HG02588 (cell line): Measurements from ENCODE around the gene SYT13.
"Not testable (repeated sequence)": the region's sequence is repeated elsewhere in the genome, so short reads cannot be mapped to it uniquely, and the experiment has no call there.

Source experiments
- ATAC-seq: cut with Tn5 transposase; IDR thresholded peaks from one replicate; pipeline ENCODE4 v1.9.1; 2021; ENCODE audit warnings: mild to moderate bottlenecking, moderate library complexity; ENCODE audit not compliant: unreplicated experiment

The SYT13 gene

GRCh38 chr11:45250035-45250718, 36.0 kb downstream of the SYT13 start:
- no peak for ATAC-seq

GRCh38 chr11:45249372-45249771, 36.8 kb downstream of the SYT13 start:
- not testable (repeated sequence) for ATAC-seq

- ATAC-seq, result no peak
These were observed 37.6 kb downstream of the SYT13 start for GRCh38 chr11:45248501-45249011.

- ATAC-seq, result no peak
These were observed 38.7 kb downstream of the SYT13 start for GRCh38 chr11:45247433-45247832.

- no peak for ATAC-seq
These were observed 39.9 kb downstream of the SYT13 start for GRCh38 chr11:45246241-45246640.

- no peak for ATAC-seq
These were observed 40.7 kb downstream of the SYT13 start for GRCh38 chr11:45245218-45246045.

- ATAC-seq, result no peak
These were observed 42.2 kb downstream of the SYT13 start for GRCh38 chr11:45243967-45244366.

GRCh38 chr11:45239733-45240132, 46.4 kb downstream of the SYT13 start:
- no peak for ATAC-seq

GRCh38 chr11:45238724-45239123, 47.4 kb downstream of the SYT13 start:
- no peak for ATAC-seq

- ATAC-seq, result no peak
These were observed 48.3 kb downstream of the SYT13 start for GRCh38 chr11:45237711-45238315.

- no peak for ATAC-seq
These were observed 51.7 kb downstream of the SYT13 start for GRCh38 chr11:45234306-45235006.

GRCh38 chr11:45233804-45234170, 52.4 kb downstream of the SYT13 start:
- ATAC-seq, result no peak

- ATAC-seq, result peak; percentile 68
These were observed 52.9 kb downstream of the SYT13 start for GRCh38 chr11:45233121-45233803.

- no peak for ATAC-seq
These were observed 53.6 kb downstream of the SYT13 start for GRCh38 chr11:45232341-45233080.

GRCh38 chr11:45229401-45230020, 56.6 kb downstream of the SYT13 start:
- ATAC-seq, result no peak

GRCh38 chr11:45227836-45228235, 58.3 kb downstream of the SYT13 start:
- no peak for ATAC-seq

- no peak for ATAC-seq
These were observed 59.2 kb downstream of the SYT13 start for GRCh38 chr11:45226901-45227300.

GRCh38 chr11:45225961-45226871, 59.9 kb downstream of the SYT13 start:
- no peak for ATAC-seq
